HG02610 (cell line): Measurements from ENCODE around the gene RANBP1.
"Not testable (repeated sequence)": the region's sequence is repeated elsewhere in the genome, so short reads cannot be mapped to it uniquely, and the experiment has no call there.

ENCODE experiments used
- ATAC-seq: cut with Tn5 transposase; IDR thresholded peaks from one replicate; pipeline ENCODE4 v1.9.1; 2021; ENCODE audit warnings: mild to moderate bottlenecking, moderate library complexity; ENCODE audit not compliant: unreplicated experiment

RANBP1 gene

GRCh38 chr22:20115691-20116375 lies at the start of gene RANBP1:
Gene RANBP1, plus strand, starts transcription at chr22:20116104. Its CDS starts 81 bp downstream, at chr22:20116185.
- no peak for ATAC-seq

DNA sequence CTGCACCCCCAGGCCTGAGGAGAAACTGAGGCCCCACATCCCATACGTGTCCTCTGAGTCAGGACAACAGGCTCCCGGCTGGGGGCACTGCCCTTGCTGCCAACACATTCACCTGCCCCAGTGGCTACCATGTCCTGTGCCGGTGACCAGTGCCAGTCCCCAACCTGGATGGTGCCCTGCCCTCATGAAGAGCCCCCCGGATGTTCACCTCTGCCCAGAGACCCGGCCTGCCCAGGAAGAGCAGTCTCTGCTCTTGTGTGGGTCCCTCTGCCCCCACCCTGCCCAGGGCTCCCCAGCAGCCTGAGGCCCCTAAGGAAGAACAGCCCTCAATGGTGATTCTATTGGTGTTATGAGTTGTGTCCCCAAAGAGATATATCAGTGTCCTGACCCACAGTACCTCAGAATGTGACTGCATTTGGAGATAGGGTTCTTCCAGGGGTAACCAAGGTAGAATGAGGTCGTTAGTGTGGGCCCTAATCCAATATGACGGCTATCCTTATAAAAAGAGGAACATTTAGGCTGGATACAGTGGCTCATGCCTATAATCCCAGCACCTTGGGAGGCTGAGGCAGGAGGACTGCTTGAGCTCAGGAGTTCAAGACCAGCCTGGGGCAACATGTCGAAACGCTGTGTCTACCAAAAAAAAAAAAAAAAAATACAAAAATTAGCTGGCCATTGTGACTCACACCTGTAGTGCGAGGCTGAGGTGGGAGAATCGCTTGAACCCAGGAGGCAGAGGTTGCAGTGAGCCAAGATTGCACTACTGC lies 49.1 kb upstream of the RANBP1 start:
- ATAC-seq, result no peak

GRCh38 chr22:20067384-20067682 lies 48.6 kb upstream of the RANBP1 start:
- not testable (repeated sequence) for ATAC-seq

GRCh38 chr22:20068640-20069039 lies 47.3 kb upstream of the RANBP1 start:
- no peak for ATAC-seq

- ATAC-seq, result no peak
Observed at GRCh38 chr22:20069331-20070042, 46.4 kb upstream of the RANBP1 start.

GRCh38 chr22:20071524-20071972 lies 44.4 kb upstream of the RANBP1 start:
- ATAC-seq, result no peak

DNA sequence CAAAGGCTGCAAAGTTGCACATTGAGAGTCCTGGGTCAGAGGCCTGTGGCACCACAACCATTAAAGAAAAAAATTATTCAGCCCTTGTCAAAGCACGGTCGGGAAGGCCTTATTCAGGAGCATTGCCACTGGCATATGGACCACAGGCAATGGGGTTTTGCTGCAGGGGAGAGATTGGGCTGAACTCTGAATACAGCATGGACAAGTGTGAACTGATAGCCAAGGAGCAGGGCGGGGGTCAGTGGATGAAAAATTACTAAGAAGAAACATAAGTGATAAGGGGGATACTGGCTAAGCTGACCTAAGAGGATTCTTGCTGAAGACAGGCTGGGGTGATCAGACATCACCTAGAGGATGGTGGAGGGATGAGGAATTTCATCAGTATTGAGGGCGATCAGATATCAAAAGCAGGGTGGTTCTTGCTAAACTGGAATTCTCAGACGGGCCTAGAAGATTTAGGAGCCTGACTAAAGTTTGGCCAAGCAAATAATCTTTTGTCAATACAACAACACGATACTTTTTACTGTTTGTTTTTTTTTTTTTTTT lies 39.2 kb upstream of the RANBP1 start:
- ATAC-seq, result no peak

DNA sequence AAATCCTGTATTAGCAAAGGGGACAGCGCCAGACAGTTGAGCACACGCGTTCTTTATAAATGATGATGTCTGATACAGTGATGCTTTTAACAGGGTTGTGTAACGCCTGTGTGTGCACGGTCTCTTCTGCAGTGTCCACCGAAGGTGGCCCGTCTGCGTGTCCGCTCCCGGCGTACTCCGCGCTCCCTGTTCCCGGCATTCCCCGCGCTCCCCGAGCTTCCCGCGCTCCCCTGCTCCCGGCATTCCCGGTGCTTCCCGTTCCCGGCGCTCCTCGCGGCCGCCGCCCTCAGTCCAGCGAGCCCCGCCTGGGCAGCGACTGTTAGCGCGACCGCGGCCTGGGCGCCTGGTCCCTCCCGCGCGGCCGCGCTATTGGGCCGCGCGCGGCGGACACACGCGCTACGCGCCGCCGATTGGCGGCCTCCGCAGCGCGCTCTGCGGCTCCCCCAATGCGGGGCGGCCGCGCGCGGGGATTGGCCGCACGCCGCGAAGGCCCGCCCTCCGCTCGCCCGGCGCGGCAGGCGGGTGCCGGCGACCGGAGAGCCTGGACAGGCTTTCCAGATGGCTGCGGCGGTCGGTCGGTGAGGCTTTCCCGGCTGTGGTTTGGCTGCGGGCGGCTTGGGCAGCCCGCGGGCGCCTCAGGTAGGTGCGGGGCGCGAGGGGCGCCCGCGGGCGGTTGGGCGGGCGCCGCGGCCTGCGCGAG lies 36.0 kb upstream of the RANBP1 start, which contains the start of gene DGCR8:
DGCR8 (plus strand) TSS at position 497 of the 700 bp plus-strand sequence. CDS start 5,723 bp downstream, outside the sequence.
- peak; percentile 86 for ATAC-seq

- ATAC-seq, result peak; percentile 55
Observed at GRCh38 chr22:20080445-20080775, 35.5 kb upstream of the RANBP1 start.

- ATAC-seq, result no peak
Observed at GRCh38 chr22:20080776-20081654, 34.9 kb upstream of the RANBP1 start.

GRCh38 chr22:20083157-20083890 lies 32.6 kb upstream of the RANBP1 start:
- no peak for ATAC-seq

GRCh38 chr22:20083891-20084546 lies 31.9 kb upstream of the RANBP1 start:
- no peak for ATAC-seq

- ATAC-seq, result no peak
Observed at GRCh38 chr22:20084547-20085413, 31.1 kb upstream of the RANBP1 start.

DNA sequence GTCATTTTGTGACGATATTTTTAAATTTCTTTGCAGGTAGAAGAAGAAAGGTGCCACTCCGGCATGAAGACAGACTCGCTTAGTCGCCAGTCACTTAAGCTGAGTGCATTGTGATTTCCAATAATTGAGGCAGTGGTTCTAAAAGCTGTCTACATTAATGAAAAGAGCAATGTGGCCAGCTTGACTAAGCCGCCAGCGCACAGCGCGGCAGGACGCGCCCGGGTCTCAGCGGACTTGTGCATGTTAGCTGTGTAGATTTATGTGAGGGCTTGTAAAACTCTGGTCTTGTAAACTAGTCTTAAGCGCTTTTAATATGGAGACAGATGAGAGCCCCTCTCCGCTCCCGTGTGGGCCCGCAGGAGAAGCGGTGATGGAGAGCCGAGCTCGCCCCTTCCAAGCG lies 30.3 kb upstream of the RANBP1 start:
- ATAC-seq, result no peak

DNA sequence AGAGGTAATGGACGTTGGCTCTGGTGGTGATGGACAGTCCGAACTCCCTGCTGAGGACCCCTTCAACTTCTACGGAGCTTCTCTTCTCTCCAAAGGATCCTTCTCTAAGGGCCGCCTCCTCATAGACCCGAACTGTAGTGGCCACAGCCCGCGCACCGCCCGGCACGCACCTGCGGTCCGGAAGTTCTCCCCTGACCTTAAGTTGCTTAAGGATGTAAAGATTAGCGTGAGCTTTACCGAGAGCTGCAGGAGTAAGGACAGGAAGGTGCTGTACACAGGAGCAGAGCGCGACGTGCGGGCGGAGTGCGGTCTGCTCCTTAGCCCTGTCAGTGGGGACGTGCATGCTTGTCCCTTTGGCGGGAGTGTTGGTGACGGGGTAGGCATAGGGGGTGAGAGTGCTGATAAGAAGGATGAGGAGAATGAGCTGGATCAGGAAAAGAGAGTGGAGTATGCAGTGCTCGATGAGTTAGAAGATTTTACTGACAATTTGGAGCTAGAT lies 29.8 kb upstream of the RANBP1 start:
- no peak for ATAC-seq

- ATAC-seq, result no peak
Observed at GRCh38 chr22:20086763-20087162, 29.1 kb upstream of the RANBP1 start.
